GM12872 (cell line): ENCODE measurements around the gene FSHR.

Experiments
- TF ChIP-seq, protein P1 (sequence below): IDR thresholded peaks from 3 replicates; pipeline ENCODE4 v1.5.1; 2011; ENCODE audit warnings: low read depth, mild to moderate bottlenecking, low read length, moderate library complexity; ENCODE audit not compliant: insufficient read depth

The FSHR gene, protein sequence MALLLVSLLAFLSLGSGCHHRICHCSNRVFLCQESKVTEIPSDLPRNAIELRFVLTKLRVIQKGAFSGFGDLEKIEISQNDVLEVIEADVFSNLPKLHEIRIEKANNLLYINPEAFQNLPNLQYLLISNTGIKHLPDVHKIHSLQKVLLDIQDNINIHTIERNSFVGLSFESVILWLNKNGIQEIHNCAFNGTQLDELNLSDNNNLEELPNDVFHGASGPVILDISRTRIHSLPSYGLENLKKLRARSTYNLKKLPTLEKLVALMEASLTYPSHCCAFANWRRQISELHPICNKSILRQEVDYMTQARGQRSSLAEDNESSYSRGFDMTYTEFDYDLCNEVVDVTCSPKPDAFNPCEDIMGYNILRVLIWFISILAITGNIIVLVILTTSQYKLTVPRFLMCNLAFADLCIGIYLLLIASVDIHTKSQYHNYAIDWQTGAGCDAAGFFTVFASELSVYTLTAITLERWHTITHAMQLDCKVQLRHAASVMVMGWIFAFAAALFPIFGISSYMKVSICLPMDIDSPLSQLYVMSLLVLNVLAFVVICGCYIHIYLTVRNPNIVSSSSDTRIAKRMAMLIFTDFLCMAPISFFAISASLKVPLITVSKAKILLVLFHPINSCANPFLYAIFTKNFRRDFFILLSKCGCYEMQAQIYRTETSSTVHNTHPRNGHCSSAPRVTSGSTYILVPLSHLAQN

DNA sequence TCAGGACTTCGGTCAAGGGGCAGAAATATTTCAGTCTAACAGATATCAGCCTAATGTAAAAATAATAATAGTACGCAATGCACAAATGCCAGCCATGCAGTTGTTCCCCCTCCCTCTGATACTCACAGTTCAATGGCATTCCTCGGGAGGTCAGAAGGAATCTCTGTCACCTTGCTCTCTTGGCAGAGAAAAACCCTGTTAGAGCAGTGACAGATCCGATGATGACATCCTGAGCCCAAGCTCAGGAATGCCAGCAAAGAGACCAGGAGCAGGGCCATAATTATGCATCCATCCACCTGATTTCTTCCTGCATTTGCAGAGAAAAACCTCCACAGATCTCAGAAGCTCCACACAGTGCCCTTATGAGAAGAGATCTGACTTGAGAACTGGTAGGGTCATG is at the start of gene FSHR:
FSHR (minus strand) TSS at position 376 of the 400 bp plus-strand sequence; CDS start at position 278, 98 bp downstream.
- TF ChIP-seq, protein P1, sequence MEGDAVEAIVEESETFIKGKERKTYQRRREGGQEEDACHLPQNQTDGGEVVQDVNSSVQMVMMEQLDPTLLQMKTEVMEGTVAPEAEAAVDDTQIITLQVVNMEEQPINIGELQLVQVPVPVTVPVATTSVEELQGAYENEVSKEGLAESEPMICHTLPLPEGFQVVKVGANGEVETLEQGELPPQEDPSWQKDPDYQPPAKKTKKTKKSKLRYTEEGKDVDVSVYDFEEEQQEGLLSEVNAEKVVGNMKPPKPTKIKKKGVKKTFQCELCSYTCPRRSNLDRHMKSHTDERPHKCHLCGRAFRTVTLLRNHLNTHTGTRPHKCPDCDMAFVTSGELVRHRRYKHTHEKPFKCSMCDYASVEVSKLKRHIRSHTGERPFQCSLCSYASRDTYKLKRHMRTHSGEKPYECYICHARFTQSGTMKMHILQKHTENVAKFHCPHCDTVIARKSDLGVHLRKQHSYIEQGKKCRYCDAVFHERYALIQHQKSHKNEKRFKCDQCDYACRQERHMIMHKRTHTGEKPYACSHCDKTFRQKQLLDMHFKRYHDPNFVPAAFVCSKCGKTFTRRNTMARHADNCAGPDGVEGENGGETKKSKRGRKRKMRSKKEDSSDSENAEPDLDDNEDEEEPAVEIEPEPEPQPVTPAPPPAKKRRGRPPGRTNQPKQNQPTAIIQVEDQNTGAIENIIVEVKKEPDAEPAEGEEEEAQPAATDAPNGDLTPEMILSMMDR = no peak

DNA sequence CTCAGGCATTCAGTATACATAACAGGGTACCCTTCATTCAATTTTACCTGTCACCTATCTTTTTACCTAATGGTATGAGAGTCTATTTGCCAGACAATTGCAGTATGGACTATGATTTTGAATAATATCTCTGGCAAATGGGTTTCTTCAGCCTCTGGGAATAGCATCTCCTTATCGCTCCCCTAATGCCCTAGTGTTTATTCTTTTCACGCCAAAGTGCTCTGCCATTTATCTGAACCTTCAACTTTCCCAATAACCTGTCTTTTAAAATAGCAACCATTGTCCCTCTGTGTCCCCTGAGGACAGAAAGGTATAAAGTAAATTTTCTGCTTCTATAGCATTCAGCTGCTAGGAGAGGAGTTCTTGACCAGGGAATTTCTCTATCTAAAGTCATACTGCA is 45.0 kb upstream of the FSHR start:
- TF ChIP-seq, protein P1 = no peak

DNA sequence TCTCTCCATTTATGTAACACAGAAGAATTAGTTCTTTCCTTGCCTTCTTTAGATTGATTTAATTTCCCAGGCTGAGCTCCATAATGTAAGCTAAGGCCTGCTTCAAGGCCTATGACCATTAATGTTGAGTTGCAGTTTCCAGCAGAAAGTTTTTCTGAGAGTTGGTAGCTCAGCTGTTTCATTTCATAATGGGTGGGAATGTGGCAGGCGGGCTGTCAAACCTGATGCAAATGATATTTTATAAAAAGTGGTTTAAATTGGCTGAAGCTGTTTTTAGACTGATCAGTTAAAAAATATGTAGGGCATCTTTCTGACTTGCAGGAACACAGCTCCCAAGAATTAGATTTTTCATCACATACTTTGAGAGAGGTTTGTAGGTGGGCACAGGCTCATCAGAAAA is 40.4 kb upstream of the FSHR start:
- TF ChIP-seq, protein P1 = no peak

DNA sequence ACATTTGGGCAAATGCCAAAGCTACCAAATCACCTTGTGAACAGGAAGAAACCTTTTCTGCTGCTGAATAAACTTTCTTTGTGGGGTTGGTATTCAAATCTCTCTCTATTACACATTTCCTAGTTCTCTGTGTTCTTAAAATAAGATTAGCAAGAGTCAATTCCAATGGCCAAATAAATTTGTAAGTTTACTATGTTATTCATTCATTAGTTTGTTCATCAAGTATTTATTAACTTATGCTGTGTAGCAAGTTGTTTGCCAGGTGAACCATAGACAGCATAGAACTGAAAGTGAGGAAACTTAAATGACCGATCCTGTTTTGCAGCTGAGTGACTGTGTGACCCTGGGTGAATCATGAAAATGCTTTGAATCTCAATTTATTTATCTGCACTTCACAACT is 37.7 kb upstream of the FSHR start:
- TF ChIP-seq, protein P1 = no peak

DNA sequence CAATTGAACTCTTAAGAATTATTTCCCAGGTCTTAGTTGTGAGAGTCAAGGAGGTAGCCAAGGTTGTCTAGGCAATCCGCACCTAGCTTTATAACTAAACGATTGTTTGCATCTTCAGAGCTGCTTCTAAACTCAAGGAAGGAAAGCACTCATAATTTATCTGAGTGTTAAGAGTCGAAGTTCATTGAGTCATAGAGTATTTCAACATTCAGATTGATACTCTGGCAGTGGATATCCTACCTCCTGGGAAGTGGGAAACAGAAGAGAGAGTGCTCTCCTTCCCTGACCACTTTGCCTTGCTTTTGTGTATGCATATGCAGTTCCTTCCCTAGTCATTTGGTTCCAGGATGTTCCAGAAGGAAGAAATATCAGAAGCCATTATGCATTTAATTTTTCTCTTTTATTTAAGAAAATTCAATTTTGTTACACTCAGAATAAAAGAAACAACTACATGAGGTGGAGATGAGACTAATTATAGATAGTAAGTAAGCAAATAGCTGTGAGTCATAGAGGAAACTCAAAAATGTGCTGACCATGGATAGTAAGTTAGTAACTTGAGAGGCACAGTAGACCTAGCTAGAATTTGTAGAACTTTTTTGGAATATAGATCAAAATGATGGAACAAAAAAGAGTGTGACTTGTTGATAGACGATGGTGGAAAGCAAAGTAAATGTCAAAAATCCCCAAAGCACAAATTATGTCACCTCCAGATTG is 35.4 kb upstream of the FSHR start:
- TF ChIP-seq, protein P1 = no peak

DNA sequence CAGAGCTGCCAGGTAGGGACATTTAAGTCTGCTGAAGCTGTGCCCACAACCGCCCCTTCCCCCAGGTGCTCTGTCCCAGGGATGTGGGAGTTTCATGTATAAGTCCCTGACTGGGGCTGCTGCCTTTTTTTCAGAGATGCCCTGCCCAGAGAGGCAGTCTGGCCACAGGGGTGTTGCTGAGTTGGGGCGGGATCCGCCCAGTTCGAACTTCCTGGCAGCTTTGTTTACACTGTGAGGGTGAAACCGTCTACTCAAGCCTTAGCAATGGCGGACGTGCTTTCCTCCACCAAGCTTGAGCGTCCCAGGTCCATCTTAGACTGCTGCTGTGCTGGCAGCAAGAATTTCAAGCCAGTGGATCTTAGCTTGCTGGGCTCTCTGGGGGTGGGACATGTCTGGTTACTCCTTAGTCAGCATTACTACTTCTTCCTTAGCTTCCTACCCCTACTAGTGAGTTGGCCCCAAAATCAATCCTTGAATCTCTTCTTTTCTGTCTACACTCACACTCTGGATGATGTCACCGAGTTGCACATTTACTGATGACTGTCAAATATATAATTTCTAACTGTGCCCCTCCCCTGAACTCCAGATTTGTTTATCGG is 31.8 kb upstream of the FSHR start:
- TF ChIP-seq, protein P1 = no peak

DNA sequence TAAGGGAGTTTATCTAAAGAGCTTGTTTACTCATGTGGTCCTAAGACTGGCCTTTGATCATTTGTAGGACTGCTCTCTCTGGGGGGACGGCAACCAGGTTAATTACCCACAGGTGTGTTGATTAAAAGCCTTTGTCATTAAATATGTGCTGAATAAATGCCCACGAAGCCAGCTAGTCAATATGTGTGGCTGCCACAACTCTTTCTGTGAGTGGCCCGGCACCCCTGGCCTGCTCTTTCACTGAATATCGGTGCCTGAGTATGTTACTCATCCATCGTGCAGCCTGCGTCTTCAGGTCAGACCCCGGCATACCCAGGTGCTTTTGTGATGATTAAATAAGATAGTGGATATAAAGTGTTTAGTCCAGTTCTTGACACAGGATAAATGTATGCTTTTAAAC is 24.3 kb upstream of the FSHR start:
- TF ChIP-seq, protein P1 = no peak
